Activated naive CD8-positive, alpha-beta T cell treated with anti-CD3 and anti-CD28 coated beads, Interleukin-2, amount 10 ng/mL, durations not matched to agents 7 days and 5 days (primary cell): Measurements from ENCODE around the gene GTPBP3. TPM values are rescaled to one million over a fixed set of nuclear protein-coding genes. Genes with fewer than 3 reads are reported as not detected.
A peak's percentile ranks its signal among the peaks of the same experiment; 100 is the strongest.
"Not testable (repeated sequence)": the region's sequence is repeated elsewhere in the genome, so short reads cannot be mapped to it uniquely, and the experiment has no call there.

Experiments
- ATAC-seq: fragments of 150-1000 bp; cut with Tn5 transposase; one replicate; pipeline ENCODE4 v1.10.0; 2021; ENCODE audit warnings: low read depth, moderate library complexity
- POLR2A ChIA-PET: fragments of 350-600 bp; sonication (Branson Sonifier 250); formaldehyde crosslinking; loops from one replicate; lab custom pipeline; 2021; ENCODE audit warnings: antibody characterized with exemption; lab: Charles Lee
- DNase-seq: peaks from one replicate; pipeline ENCODE4 v3.0.0; 2021
- H3K27ac Mint-ChIP-seq: one replicate; pipeline ENCODE4 v1.8.0; 2022; ENCODE audit warnings: mild to moderate bottlenecking, mixed read lengths
- H3K27me3 Mint-ChIP-seq: one replicate; pipeline ENCODE4 v1.8.0; 2022; ENCODE audit warnings: mild to moderate bottlenecking, moderate library complexity, mixed read lengths
- H3K36me3 Mint-ChIP-seq: one replicate; pipeline ENCODE4 v1.8.0; 2021; ENCODE audit warnings: mild to moderate bottlenecking, mixed read lengths
- H3K4me1 Mint-ChIP-seq: one replicate; pipeline ENCODE4 v1.8.0; 2021; ENCODE audit warnings: mixed read lengths
- H3K4me3 Mint-ChIP-seq: one replicate; pipeline ENCODE4 v1.8.0; 2022; ENCODE audit warnings: mild to moderate bottlenecking, moderate library complexity, mixed read lengths
- H3K9me3 Mint-ChIP-seq: one replicate; pipeline ENCODE4 v1.8.0; 2021; ENCODE audit warnings: mixed read lengths
- total RNA-seq, 2 experiments: library from RNA; stranded (reverse); gene quantifications; one replicate each; pipeline ENCODE4 v1.2.3, GENCODE V29; 2021

GTPBP3 gene, protein sequence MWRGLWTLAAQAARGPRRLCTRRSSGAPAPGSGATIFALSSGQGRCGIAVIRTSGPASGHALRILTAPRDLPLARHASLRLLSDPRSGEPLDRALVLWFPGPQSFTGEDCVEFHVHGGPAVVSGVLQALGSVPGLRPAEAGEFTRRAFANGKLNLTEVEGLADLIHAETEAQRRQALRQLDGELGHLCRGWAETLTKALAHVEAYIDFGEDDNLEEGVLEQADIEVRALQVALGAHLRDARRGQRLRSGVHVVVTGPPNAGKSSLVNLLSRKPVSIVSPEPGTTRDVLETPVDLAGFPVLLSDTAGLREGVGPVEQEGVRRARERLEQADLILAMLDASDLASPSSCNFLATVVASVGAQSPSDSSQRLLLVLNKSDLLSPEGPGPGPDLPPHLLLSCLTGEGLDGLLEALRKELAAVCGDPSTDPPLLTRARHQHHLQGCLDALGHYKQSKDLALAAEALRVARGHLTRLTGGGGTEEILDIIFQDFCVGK
- 10 to 100 TPM; 41.8 to 46.7 TPM for total RNA-seq

DNA sequence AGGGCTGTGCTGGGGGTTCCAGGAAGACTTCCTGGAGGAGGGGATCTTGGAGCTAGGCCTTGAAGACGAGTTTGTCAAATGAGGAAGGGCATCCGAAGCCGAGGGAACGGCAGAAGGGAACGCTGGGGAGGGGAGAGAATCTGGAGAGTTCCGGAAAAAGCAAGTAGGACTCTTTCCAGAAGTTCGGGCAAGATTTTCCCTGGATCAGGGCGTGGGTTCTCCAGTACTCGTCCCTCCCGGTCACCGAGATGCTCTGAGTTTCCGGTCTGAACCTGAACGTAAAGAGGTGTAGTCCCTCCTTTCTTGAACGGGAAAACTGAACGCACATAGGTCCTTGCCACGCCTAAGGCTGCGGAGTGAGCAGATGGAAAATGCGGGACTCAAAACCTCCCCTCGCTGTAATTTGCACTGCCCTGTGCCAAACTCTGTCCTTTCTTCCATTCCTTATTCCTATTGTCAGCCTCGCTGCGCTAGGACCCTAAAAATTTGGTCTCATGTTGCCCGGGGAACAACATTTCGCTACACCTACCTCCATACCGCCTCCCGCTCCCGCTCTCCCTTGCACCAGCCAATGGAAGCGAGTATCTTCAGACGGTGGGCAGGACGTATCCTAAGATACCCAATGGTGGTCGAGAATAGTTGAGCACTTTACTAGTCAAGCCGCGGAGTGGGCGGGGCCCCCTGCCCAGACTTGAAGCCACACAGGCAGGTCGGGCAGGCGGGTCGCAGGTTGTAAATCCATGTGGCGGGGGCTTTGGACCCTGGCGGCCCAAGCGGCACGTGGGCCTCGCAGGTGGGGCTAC is at the start of gene GTPBP3:
GTPBP3 (plus strand) TSS at position 682 of the 803 bp plus-strand sequence; CDS start at position 741, 59 bp downstream.
- peaks cover 24% of the 10 kb centered on the region for H3K4me1 Mint-ChIP-seq

DNA sequence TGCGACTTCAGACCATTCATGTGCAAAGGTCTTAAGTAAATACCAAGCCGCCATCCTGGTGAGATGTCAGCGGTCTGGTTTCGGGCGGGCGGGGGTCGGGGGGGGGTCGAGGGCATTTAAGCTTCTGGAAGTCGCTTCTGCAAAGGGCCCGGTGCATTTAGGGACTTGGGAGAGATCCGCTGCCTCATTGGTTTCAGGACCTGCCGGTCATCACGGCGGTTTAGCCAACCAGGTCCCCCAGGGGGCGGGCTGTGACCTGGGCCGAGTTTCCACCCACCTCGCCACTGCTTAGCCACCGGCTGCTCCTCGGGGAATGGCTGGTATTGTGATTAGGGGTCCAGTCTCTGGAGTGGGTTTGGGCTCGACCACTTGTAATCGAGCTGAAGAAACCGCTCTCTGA is 47.9 kb upstream of the GTPBP3 start:
- DNase-seq (peak; percentile 55), ATAC-seq (no peak)
- Mint-ChIP-seq H3K4me3 (no peak overlapping the region), H3K36me3 (no peaks in the 10 kb centered on the region), H3K27me3 (no peaks in the 10 kb centered on the region), H3K9me3 (no peaks in the 10 kb centered on the region), H3K4me1 (peaks cover 10% of the 10 kb centered on the region), H3K27ac (no peak overlapping the region)
- POLR2A ChIA-PET = no interaction called here

More for the DNA sequence above, at the start of gene GTPBP3:
- peak; percentile 95 for DNase-seq
- peak within 1 kb of the TSS; percentile 96 for H3K27ac Mint-ChIP-seq
- ATAC-seq = peak; percentile 85
- H3K9me3 Mint-ChIP-seq = no peaks in the 10 kb centered on the region
- POLR2A ChIA-PET = interaction anchor here (0.6 to 1.6 kb wide), 7 partner anchors 9 to 174 kb away, joined by 3 to 6 read pairs (median 4); partner anchors contain the start of genes ABHD8, ANKLE1, DDA1 and MRPL34
- H3K27me3 Mint-ChIP-seq = no peaks in the 10 kb centered on the region
- peak within 1 kb of the TSS; percentile 91 for H3K4me3 Mint-ChIP-seq
- peaks cover 7% of the 10 kb centered on the region for H3K36me3 Mint-ChIP-seq

DNA sequence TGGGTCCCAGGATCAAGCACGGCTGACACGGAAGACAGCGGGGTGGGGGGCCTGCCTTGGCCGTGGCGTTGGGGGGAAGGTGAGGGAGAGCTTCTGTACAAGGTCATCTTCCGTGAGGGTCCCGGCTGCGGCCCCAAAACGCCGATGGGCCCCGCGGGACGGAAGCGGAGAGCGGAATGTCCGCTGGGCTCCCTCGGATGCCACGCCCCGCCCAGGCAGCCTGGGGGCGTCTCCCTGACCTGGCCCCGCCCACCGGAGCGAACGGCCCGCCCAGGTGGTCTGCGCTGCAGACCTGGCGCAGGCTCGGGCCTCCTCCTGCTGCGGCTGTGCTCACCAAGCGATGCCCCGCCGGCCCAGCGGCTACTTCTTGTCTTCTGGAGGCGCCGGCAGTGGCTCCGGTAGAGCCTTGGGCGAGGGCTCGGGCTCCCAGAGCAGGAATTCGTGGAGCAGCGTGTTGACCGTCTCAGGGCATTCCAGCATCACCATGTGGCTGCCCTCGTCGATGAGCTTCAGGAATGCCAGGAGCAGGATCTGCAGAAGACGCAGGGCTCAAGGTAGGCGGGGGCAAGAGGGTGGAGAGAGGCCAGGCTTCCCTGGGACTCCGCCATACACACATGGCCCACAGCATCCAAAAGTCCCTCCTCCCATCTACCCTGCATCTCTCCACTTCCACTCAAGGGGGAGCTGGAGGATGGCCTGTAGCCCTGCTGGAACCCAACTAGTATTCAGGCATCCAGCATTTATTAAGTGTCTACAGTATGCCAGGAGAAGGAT is 44.9 kb upstream of the GTPBP3 start:
- peak overlapping the region; percentile 74 for H3K27ac Mint-ChIP-seq
- POLR2A ChIA-PET = interaction anchor here (0.6 to 2.9 kb wide), 10 partner anchors 11 to 398 kb away, joined by 3 to 14 read pairs (median 4); partner anchors contain the start of genes ANKLE1, ANO8, BST2 and DDA1

DNA sequence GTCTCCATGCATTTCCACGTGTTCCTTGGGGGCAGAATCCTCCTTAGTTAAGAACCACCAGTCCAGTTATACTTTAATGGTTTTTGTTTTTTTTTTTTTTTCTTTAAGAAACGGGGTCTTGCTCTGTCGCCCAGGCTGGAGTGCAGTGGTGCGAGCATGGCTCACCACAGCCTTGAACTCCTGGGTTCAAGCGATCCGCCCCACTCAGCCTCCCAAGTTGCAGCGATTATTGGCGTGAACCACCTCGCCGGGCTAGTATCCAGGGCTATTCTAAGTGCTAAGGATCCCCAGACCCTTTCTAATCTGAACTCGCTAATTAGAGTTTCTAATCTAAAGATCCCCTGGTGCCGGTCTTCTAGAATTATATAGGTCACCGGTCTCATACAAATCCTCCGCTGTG is 43.7 kb upstream of the GTPBP3 start:
- POLR2A ChIA-PET = interaction anchor here (0.7 to 1.2 kb wide), 5 partner anchors 10 to 139 kb away, joined by 3 to 5 read pairs (median 4); partner anchors contain the start of genes ABHD8, ANO8 and MVB12A
- H3K9me3 Mint-ChIP-seq = no peaks in the 10 kb centered on the region
- H3K4me1 Mint-ChIP-seq = peaks cover 10% of the 10 kb centered on the region
- no peaks in the 10 kb centered on the region for H3K27me3 Mint-ChIP-seq
- no peak overlapping the region for H3K27ac Mint-ChIP-seq
- DNase-seq = no peak
- no peak overlapping the region for H3K4me3 Mint-ChIP-seq
- ATAC-seq = no peak
- H3K36me3 Mint-ChIP-seq = no peaks in the 10 kb centered on the region

More for the DNA sequence above, 44.9 kb upstream of the GTPBP3 start:
- peak; percentile 96 for ATAC-seq
- Mint-ChIP-seq H3K4me3 (peak overlapping the region; percentile 85), H3K27me3 (no peaks in the 10 kb centered on the region), H3K9me3 (no peaks in the 10 kb centered on the region), H3K36me3 (no peaks in the 10 kb centered on the region), H3K4me1 (peaks cover 10% of the 10 kb centered on the region)
- peak; percentile 94 for DNase-seq

DNA sequence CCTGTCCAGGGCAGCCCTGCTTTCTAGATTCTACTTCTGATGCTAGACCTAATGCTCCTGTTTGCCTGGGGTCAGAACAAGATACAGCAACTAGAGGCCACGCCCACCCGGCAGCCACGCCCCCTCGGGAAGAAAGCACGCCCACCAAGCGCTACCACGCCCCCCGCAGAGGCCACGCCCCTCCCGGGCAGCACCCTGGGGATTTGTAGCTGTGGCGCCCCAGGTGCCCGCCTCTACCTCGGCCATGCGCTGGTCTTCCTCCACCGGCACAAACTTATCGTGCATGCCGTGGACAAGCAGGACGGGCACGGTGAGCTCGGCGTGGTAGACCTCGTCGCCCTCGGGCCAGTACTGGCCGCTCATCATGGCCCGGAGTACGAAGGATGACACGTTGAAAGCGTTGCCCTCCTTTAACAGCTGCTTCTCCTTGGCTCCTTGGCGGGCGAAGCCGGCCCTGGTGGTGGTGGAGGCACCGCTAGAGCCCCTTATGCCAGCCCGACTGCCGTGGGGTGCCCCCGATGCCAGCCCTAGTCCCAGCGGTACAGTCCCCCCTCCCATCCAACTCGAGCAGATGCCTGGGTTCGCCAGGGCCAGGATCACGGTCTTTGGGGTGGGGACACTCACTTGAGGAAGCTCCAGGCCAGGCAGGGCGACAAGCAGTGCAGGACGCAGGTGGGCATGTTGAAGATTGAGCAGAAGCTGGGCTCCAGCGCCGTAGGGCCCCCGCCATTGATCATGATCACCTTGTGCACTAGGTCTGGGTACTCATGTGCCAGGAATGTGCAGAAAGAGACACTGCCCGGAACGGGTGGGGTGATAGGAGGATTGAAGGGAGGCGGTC is 43.1 kb upstream of the GTPBP3 start:
- H3K27ac Mint-ChIP-seq = no peak overlapping the region
- no peaks in the 10 kb centered on the region for H3K9me3 Mint-ChIP-seq
- no peak for ATAC-seq
- peaks cover 10% of the 10 kb centered on the region for H3K4me1 Mint-ChIP-seq
- no peaks in the 10 kb centered on the region for H3K27me3 Mint-ChIP-seq
- peaks cover 3% of the 10 kb centered on the region for H3K36me3 Mint-ChIP-seq
- DNase-seq = peak; percentile 67
- no peak overlapping the region for H3K4me3 Mint-ChIP-seq
- POLR2A ChIA-PET = interaction anchor here (1.2 kb wide), 1 partner anchor 9 kb away, joined by 4 read pairs; the partner anchor contains the start of gene ABHD8

DNA sequence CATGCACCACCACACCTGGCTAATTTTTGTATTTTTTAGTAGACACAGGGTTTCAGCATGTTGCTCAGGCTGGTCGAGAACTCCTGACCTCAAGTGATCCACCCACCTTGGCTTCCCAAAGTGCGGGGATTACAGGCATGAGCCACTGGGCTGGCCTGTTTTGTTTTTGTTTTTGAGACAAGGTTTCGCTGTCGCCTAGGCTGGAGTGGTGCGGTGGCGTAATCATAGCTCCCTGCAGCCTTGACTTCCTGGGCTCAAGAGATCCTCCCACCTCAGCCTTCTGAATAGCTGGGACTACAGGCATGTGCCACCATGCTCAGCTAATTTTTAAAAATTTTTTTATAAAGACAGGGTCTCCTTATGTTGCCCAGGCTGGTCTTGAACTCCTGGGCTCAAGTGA is 41.8 kb upstream of the GTPBP3 start:
- DNase-seq, H3K27ac Mint-ChIP-seq, H3K36me3 Mint-ChIP-seq, H3K4me1 Mint-ChIP-seq, ATAC-seq, POLR2A ChIA-PET, H3K4me3 Mint-ChIP-seq, H3K9me3 Mint-ChIP-seq, H3K27me3 Mint-ChIP-seq: not testable (repeated sequence)

DNA sequence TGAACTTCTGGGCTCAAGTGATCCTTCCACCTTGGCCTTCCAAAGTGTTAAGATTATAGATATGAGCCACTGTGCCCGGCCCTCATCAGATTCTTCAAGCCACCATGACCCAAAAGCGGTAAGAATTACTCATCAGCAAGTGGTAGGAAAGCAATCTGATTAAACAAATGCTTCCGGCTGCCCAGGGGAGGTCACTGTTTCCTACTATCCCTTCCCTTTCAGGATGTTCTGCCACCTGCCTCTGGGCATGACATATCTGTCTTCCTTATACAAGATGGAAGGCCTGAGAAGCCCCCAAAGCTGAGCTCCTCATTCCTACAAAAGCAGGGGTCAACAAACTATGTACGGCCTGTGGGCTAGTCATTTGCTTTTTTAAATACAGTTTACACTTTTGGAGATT is 41.1 kb upstream of the GTPBP3 start:
- no peak overlapping the region for H3K4me3 Mint-ChIP-seq
- no peaks in the 10 kb centered on the region for H3K27me3 Mint-ChIP-seq
- POLR2A ChIA-PET = interaction anchor here (1.4 kb wide), 1 partner anchor 97 kb away, joined by 4 read pairs; no protein-coding TSS in a partner anchor
- peaks cover 7% of the 10 kb centered on the region for H3K4me1 Mint-ChIP-seq
- H3K36me3 Mint-ChIP-seq = peaks cover 3% of the 10 kb centered on the region
- H3K9me3 Mint-ChIP-seq = no peaks in the 10 kb centered on the region
- H3K27ac Mint-ChIP-seq = no peak overlapping the region
- DNase-seq (no peak), ATAC-seq (no peak)

DNA sequence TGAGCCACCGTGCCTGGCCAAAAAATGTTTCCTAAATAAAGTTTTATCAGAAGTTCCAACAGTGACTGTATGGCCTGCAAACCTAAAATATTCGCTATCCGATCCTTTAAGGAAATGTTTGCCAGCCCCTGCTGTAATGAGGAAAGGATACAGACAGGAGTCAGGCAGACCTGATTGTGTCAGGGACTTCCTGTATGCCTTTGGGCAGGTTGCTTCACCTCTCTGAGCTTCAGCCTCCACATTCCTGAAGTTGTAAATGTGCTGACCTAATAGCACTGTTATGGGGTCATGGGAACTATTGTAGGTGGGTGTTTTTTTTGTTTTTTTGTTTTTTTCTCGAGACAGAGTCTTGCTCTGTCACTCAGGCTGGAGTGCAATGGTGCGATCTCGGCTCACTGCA is 40.4 kb upstream of the GTPBP3 start:
- Mint-ChIP-seq H3K27me3 (no peaks in the 10 kb centered on the region), H3K9me3 (no peaks in the 10 kb centered on the region), H3K4me3 (no peak overlapping the region), H3K27ac (no peak overlapping the region), H3K36me3 (peaks cover 4% of the 10 kb centered on the region), H3K4me1 (peaks cover 6% of the 10 kb centered on the region)
- POLR2A ChIA-PET = interaction anchor here (1.4 kb wide), 1 partner anchor 96 kb away, joined by 4 read pairs; no protein-coding TSS in a partner anchor
- DNase-seq (no peak), ATAC-seq (no peak)

DNA sequence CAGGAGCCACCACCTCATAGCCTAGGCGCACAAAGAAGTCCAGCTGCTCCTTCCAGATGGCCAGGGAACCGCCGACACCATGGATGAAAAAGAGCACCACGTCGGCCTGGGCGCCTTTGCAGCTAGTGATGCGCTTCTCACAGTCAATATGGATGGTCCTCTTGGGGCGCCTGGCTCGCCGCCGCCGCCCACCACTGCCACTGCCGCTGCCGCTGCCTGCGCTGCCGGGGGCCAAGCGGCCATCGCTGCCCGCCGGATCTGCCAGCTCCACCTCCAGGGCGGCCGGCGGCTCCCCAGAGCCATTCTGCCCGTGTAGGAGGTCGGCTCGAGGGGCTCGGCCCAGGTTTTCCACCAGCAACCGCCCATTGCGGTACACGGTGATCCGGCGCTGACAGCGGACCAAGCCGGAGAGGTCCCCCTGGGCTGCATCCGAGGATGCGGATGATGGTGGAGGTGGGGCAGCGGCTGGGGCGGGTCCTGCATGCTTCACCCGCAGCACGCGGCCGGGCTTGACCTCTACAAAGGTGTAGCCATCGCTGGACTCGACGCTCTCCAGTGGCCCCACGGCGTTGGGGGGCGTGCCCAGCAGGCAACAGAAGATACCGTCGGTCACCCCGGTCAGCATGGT is 36.2 kb upstream of the GTPBP3 start:
- Mint-ChIP-seq H3K27me3 (no peaks in the 10 kb centered on the region), H3K36me3 (peaks cover 4% of the 10 kb centered on the region), H3K4me3 (no peak overlapping the region), H3K27ac (no peak overlapping the region), H3K9me3 (no peaks in the 10 kb centered on the region), H3K4me1 (peaks cover 17% of the 10 kb centered on the region)
- DNase-seq = no peak
- POLR2A ChIA-PET = no interaction called here
- ATAC-seq = no peak

DNA sequence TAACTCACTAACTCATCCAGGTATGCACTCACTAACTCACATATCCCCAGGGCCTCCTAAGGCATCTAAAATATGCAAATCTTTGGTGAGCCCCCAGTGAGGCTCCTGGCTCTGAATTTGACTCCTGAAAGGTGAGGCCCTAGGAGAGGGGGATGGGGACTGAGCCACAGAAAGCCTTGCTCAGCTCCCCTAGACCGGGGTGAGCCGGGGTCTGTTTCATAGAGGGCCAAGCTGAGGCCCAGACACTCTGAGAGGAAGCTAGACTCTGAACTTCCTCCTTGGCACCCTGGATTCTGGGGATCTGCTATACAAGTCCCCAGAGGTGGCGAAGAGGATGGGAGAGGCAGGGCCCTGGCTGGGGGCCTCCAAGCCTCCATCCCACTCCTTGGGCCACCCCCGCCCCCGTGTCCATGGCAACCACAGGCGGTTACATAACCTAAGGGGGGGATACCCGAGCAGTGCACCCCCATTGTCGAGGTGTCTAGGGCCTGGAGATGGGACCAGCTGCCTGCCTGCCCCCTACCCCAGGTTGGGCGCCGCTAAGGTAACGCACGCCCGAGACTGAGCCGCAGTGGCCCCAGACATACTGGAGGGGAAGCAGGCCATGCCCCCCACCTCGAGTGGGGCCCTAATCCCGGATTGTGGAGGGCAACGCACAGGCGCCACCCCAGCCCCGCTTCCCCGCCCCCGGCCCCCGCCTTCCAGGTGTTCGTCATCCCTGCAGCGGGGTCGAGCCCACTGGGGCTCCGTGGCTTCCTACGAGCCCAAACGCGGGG is 34.8 kb upstream of the GTPBP3 start:
- Mint-ChIP-seq H3K4me1 (peaks cover 22% of the 10 kb centered on the region), H3K27ac (no peak overlapping the region), H3K9me3 (no peaks in the 10 kb centered on the region), H3K4me3 (peak overlapping the region; percentile 73), H3K36me3 (peaks cover 4% of the 10 kb centered on the region), H3K27me3 (no peaks in the 10 kb centered on the region)
- POLR2A ChIA-PET = interaction anchor here (1.2 kb wide), 1 partner anchor 8 kb away, joined by 4 read pairs; no protein-coding TSS in a partner anchor
- DNase-seq = no peak
- ATAC-seq = no peak
